Gastrocnemius medialis (tissue), 4 donors: ENCODE data around the gene NLRP11.

Experiments
- CTCF ChIP-seq, 5 experiments: fragments of 450-650 bp in 3 of 5; fragments of 200-600 bp in 2 of 5; sonication (generic) in 2 of 5; IDR thresholded peaks in 4 of 5; conservative IDR thresholded peaks in 1 of 5; 1 replicate in 4 of 5; 2 replicates in 1 of 5; pipeline ENCODE4 v1.5.1; 2016 to 2019; ENCODE audit warnings: antibody characterized with exemption in 5 of 5, mild to moderate bottlenecking in 3 of 5, moderate library complexity in 3 of 5
- POLR2A ChIP-seq, 2 donors: fragments of 450-650 bp; IDR thresholded peaks; one replicate each; pipeline ENCODE4 v1.6.1; 2017; ENCODE audit warnings: antibody characterized with exemption in 2 of 2, mild to moderate bottlenecking in 2 of 2, moderate library complexity in 2 of 2

- no peak for TF ChIP-seq CTCF (IDR thresholded peaks at IDR 0.05 in 4 of 5, conservative IDR thresholded peaks at IDR 0.05 in 1 of 5)
- TF ChIP-seq POLR2A (IDR thresholded peaks at IDR 0.05) = no peak
Observed at GRCh38 chr19:55836340-55836739, 4.5 kb upstream of the NLRP11 start, which contains the start of gene NLRP4.
